Measurements from ENCODE around the gene CCDC88A. TPM values are rescaled to one million over a fixed set of nuclear protein-coding genes. Genes with fewer than 3 reads are reported as not detected.
"Not testable (repeated sequence)": the region's sequence is repeated elsewhere in the genome, so short reads cannot be mapped to it uniquely, and the experiment has no call there.

CCDC88A gene
- total RNA-seq, 1 experiment from 2014 or later, result 27.2 TPM

GRCh38 chr2:55279214-55279835, 140.3 kb downstream of the CCDC88A start:
- H3K36me3 ChIP-seq (ENCODE audit: control insufficient read depth in 1 of 2, insufficient read depth in 2 of 2, low read length in 2 of 2); H3K9ac ChIP-seq (ENCODE audit: low read length); DNase-seq (ENCODE audit: low read depth, low spot score); H4K20me1 ChIP-seq (ENCODE audit: insufficient read depth); H3K79me2 ChIP-seq (ENCODE audit: insufficient read depth, low read length); ATAC-seq; H3K9me3 ChIP-seq (ENCODE audit: control insufficient read depth in 1 of 2, insufficient read depth in 1 of 2, low read depth in 1 of 2, low read length in 2 of 2); H3K27ac ChIP-seq (ENCODE audit: low read depth, low read length); H3K4me2 ChIP-seq (ENCODE audit: low read length); CTCF ChIA-PET; BruUV-seq (replicated peaks); intact Hi-C loops (cut with micrococcal nuclease); H3K4me3 ChIP-seq (replicated peaks in 1 of 2; ENCODE audit: low read depth in 1 of 2, low read length in 2 of 2); POLR2A ChIA-PET; H2AFZ ChIP-seq (ENCODE audit: low read depth, low read length, poor library complexity, severe bottlenecking); H3K9me2 ChIP-seq (ENCODE audit: insufficient read depth); H3K27me3 ChIP-seq (ENCODE audit: insufficient read depth, low read length); RAD21 ChIA-PET (ENCODE audit: low non-redundant PET in 1 of 2, low total read pairs in 2 of 2, uncharacterized antibody in 2 of 2, unreplicated experiment in 2 of 2): not testable (repeated sequence)
- H3K4me1 ChIP-seq (ENCODE audit: control insufficient read depth in 1 of 2, insufficient read depth in 2 of 2, low read length in 2 of 2), result peaks cover 0 to 16% of the 10 kb centered on the region in 2 experiments; a peak in 2 of 4 replicates

- Histone ChIP-seq H3K4me3 (replicated peaks in 1 of 2; ENCODE audit: low read depth in 1 of 2, low read length in 2 of 2) (no peak overlapping the region), H3K79me2 (ENCODE audit: insufficient read depth, low read length) (no peaks in the 10 kb centered on the region), H3K36me3 (ENCODE audit: control insufficient read depth in 1 of 2, insufficient read depth in 2 of 2, low read length in 2 of 2) (no peaks in the 10 kb centered on the region), H3K27ac (ENCODE audit: low read depth, low read length) (no peak overlapping the region), H3K4me1 (ENCODE audit: control insufficient read depth in 1 of 2, insufficient read depth in 2 of 2, low read length in 2 of 2) (peaks cover 0 to 11% of the 10 kb centered on the region in 2 experiments; a peak in 1 of 4 replicates), H2AFZ (ENCODE audit: low read depth, low read length, poor library complexity, severe bottlenecking) (no peak overlapping the region), H3K4me2 (ENCODE audit: low read length) (no peak overlapping the region), H3K27me3 (ENCODE audit: insufficient read depth, low read length) (no peaks in the 10 kb centered on the region), H3K9me3 (ENCODE audit: control insufficient read depth in 1 of 2, insufficient read depth in 1 of 2, low read depth in 1 of 2, low read length in 2 of 2) (no peaks in the 10 kb centered on the region), H3K9me2 (ENCODE audit: insufficient read depth) (no peaks in the 10 kb centered on the region), H3K9ac (ENCODE audit: low read length) (no peak overlapping the region), H4K20me1 (ENCODE audit: insufficient read depth) (no peaks in the 10 kb centered on the region)
- RAD21 ChIA-PET (ENCODE audit: low non-redundant PET in 1 of 2, low total read pairs in 2 of 2, uncharacterized antibody in 2 of 2, unreplicated experiment in 2 of 2), result interaction anchor here in 1 of 2 experiments (0.6 kb wide), 1 partner anchor 16 kb away, joined by 3 read pairs; no protein-coding TSS in a partner anchor
- BruUV-seq (replicated peaks), result no TSS peak
- intact Hi-C loops (cut with micrococcal nuclease), result no loop called here
- CTCF ChIA-PET, result no interaction called here
- DNase-seq (ENCODE audit: low read depth, low spot score) (no peak), ATAC-seq (no peak)
- POLR2A ChIA-PET, result no interaction called here
- TF ChIP-seq CTCF (IDR thresholded peaks at IDR 0.05 in 2 of 3, conservative IDR thresholded peaks at IDR 0.05 in 1 of 3; ENCODE audit: borderline replicate concordance in 1 of 3, insufficient read depth in 1 of 3, low read depth in 2 of 3, low read length in 2 of 3) (no peak), POLR2AphosphoS5 (IDR thresholded peaks at IDR 0.05; ENCODE audit: low read depth, low read length) (no peak), EGR1 (IDR thresholded peaks at IDR 0.05; ENCODE audit: low read depth) (no peak), POLR2A (IDR thresholded peaks at IDR 0.05; ENCODE audit: borderline replicate concordance, extremely low read depth, insufficient read depth, insufficient read length) (no peak), TCF7L2 (IDR thresholded peaks at IDR 0.05; ENCODE audit: borderline replicate concordance, extremely low read depth, insufficient read depth, insufficient read length) (no peak), YY1 (IDR thresholded peaks at IDR 0.05; ENCODE audit: extremely low read depth, insufficient replicate concordance, low read depth, low read length) (no peak), FOSL1 (IDR thresholded peaks at IDR 0.05; ENCODE audit: low read depth) (no peak), CBX3 (IDR thresholded peaks at IDR 0.05; ENCODE audit: low read depth) (no peak), SP1 (IDR thresholded peaks at IDR 0.05; ENCODE audit: low read depth) (no peak), SIN3A (IDR thresholded peaks at IDR 0.05; ENCODE audit: low read depth) (no peak), RAD21 (IDR thresholded peaks at IDR 0.05; ENCODE audit: low read depth) (no peak), CEBPB (IDR thresholded peaks at IDR 0.05; ENCODE audit: low read depth) (no peak), MAX (IDR thresholded peaks at IDR 0.05) (no peak), JUND (IDR thresholded peaks at IDR 0.05) (no peak)
- TF ChIP-seq, protein P1, sequence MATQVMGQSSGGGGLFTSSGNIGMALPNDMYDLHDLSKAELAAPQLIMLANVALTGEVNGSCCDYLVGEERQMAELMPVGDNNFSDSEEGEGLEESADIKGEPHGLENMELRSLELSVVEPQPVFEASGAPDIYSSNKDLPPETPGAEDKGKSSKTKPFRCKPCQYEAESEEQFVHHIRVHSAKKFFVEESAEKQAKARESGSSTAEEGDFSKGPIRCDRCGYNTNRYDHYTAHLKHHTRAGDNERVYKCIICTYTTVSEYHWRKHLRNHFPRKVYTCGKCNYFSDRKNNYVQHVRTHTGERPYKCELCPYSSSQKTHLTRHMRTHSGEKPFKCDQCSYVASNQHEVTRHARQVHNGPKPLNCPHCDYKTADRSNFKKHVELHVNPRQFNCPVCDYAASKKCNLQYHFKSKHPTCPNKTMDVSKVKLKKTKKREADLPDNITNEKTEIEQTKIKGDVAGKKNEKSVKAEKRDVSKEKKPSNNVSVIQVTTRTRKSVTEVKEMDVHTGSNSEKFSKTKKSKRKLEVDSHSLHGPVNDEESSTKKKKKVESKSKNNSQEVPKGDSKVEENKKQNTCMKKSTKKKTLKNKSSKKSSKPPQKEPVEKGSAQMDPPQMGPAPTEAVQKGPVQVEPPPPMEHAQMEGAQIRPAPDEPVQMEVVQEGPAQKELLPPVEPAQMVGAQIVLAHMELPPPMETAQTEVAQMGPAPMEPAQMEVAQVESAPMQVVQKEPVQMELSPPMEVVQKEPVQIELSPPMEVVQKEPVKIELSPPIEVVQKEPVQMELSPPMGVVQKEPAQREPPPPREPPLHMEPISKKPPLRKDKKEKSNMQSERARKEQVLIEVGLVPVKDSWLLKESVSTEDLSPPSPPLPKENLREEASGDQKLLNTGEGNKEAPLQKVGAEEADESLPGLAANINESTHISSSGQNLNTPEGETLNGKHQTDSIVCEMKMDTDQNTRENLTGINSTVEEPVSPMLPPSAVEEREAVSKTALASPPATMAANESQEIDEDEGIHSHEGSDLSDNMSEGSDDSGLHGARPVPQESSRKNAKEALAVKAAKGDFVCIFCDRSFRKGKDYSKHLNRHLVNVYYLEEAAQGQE (IDR thresholded peaks at IDR 0.05; ENCODE audit: low read depth), result no peak
- TF ChIP-seq, protein P2, sequence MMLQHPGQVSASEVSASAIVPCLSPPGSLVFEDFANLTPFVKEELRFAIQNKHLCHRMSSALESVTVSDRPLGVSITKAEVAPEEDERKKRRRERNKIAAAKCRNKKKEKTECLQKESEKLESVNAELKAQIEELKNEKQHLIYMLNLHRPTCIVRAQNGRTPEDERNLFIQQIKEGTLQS (IDR thresholded peaks at IDR 0.05), result no peak
Observed at GRCh38 chr2:55277310-55277709, 142.3 kb downstream of the CCDC88A start.

Data from HCT116 (cell line).